OCI-LY3 (cell line): Measurements from ENCODE around the gene TENT5C.

Experiments
- H2AFZ ChIP-seq: fragments of 200-600, 300-600 bp; shearing (Covaris generic); 2 replicates; pipeline ENCODE4 v1.6.0; 2014; ENCODE audit warnings: antibody characterized with exemption, low read depth, low read length
- H3K27ac ChIP-seq: fragments of 200-600, 300-600 bp; sonication (generic); 2 replicates; pipeline ENCODE4 v1.5.1; 2014; ENCODE audit warnings: mild to moderate bottlenecking, low read length, moderate library complexity, mixed read lengths
- H3K27me3 ChIP-seq: fragments of 200-600, 300-600 bp; sonication (generic); 2 replicates; pipeline ENCODE4 v1.6.1; 2014; ENCODE audit warnings: low read depth, low read length, mixed read lengths
- H3K36me3 ChIP-seq: fragments of 200-600, 300-600 bp; sonication (generic); replicated peaks from 2 replicates; pipeline ENCODE3; 2014; ENCODE audit warnings: low read depth, low read length, mixed read lengths
- H3K4me1 ChIP-seq: fragments of 300-600, 200-600 bp; sonication (generic); 2 replicates; pipeline ENCODE4 v1.6.1; 2014; ENCODE audit warnings: low read length, mixed read lengths
- H3K4me2 ChIP-seq: fragments of 200-600, 300-600 bp; sonication (generic); 2 replicates; pipeline ENCODE4 v1.6.1; 2014; ENCODE audit warnings: low read length, mixed read lengths
- H3K4me3 ChIP-seq: fragments of 300-600, 200-600 bp; sonication (generic); 2 replicates; pipeline ENCODE4 v1.5.1; 2014; ENCODE audit warnings: antibody characterized with exemption, mild to moderate bottlenecking, low read length, moderate library complexity
- H3K79me2 ChIP-seq: fragments of 300-600, 200-600 bp; shearing (Covaris generic); 2 replicates; pipeline ENCODE4 v1.6.1; 2014; ENCODE audit warnings: mild to moderate bottlenecking, low read length, mixed read lengths
- H3K9ac ChIP-seq: fragments of 300-600, 200-600 bp; shearing (Covaris generic); 2 replicates; pipeline ENCODE4 v1.6.0; 2014; ENCODE audit warnings: mild to moderate bottlenecking, low read length, moderate library complexity
- H3K9me3 ChIP-seq: fragments of 200-600, 300-600 bp; shearing (Covaris generic); 2 replicates; pipeline ENCODE4 v1.6.1; 2014; ENCODE audit warnings: low read length, mixed read lengths; ENCODE audit not compliant: insufficient read depth
- H4K20me1 ChIP-seq: fragments of 200-600, 300-600 bp; sonication (generic); 2 replicates; pipeline ENCODE4 v1.6.1; 2016; ENCODE audit warnings: low read length, mixed read lengths; ENCODE audit not compliant: insufficient read depth
- CTCF ChIP-seq: fragments of 200-600, 300-600 bp; sonication (generic); IDR thresholded peaks from 2 replicates; pipeline ENCODE4 v1.5.1; 2014; ENCODE audit warnings: antibody characterized with exemption, low read length, low read depth
- EZH2phosphoT487 ChIP-seq: fragments of 200-600 bp; shearing (Covaris generic); IDR thresholded peaks from 2 replicates; pipeline ENCODE4 v1.6.1; 2018; ENCODE audit warnings: antibody characterized with exemption, mixed run types, low read depth

The TENT5C gene

GRCh38 chr1:117568999-117569398 is 36.8 kb upstream of the TENT5C start:
- H3K4me1 ChIP-seq, result no peaks in the 10 kb centered on the region

GRCh38 chr1:117569856-117570255 is 36.0 kb upstream of the TENT5C start:
- Histone ChIP-seq H3K36me3 (no peaks in the 10 kb centered on the region), H4K20me1 (no peaks in the 10 kb centered on the region), H3K4me3 (no peak overlapping the region), H3K79me2 (no peaks in the 10 kb centered on the region), H3K27ac (no peak overlapping the region), H3K4me1 (no peaks in the 10 kb centered on the region), H3K9ac (no peak overlapping the region), H3K9me3 (no peaks in the 10 kb centered on the region), H2AFZ (no peak overlapping the region), H3K4me2 (no peak overlapping the region), H3K27me3 (peaks cover 5% of the 10 kb centered on the region)
- TF ChIP-seq CTCF (no peak), EZH2phosphoT487 (no peak)

More at GRCh38 chr1:117568999-117569398, 36.8 kb upstream of the TENT5C start:
- Histone ChIP-seq H3K79me2 (no peaks in the 10 kb centered on the region), H2AFZ (no peak overlapping the region), H4K20me1 (no peaks in the 10 kb centered on the region), H3K27me3 (peaks cover 5% of the 10 kb centered on the region), H3K4me2 (no peak overlapping the region), H3K9ac (no peak overlapping the region), H3K4me3 (no peak overlapping the region), H3K9me3 (no peaks in the 10 kb centered on the region), H3K27ac (no peak overlapping the region), H3K36me3 (no peaks in the 10 kb centered on the region)
- TF ChIP-seq EZH2phosphoT487, result no peak
- no peak for TF ChIP-seq CTCF

- no peak overlapping the region for H3K27ac ChIP-seq
- no peaks in the 10 kb centered on the region for H3K79me2 ChIP-seq
- no peaks in the 10 kb centered on the region for H4K20me1 ChIP-seq
- H3K36me3 ChIP-seq, result no peaks in the 10 kb centered on the region
- no peaks in the 10 kb centered on the region for H3K4me1 ChIP-seq
- H3K4me3 ChIP-seq, result no peak overlapping the region
- no peak overlapping the region for H2AFZ ChIP-seq
- H3K27me3 ChIP-seq, result peaks cover 5% of the 10 kb centered on the region
- H3K4me2 ChIP-seq, result no peak overlapping the region
- no peak for TF ChIP-seq CTCF
- no peak for TF ChIP-seq EZH2phosphoT487
- no peak overlapping the region for H3K9ac ChIP-seq
- no peaks in the 10 kb centered on the region for H3K9me3 ChIP-seq
These were observed 34.8 kb upstream of the TENT5C start for GRCh38 chr1:117570988-117571409.

GRCh38 chr1:117571496-117571895 is 34.4 kb upstream of the TENT5C start:
- Histone ChIP-seq H3K27me3 (peaks cover 5% of the 10 kb centered on the region), H3K4me2 (no peak overlapping the region), H4K20me1 (no peaks in the 10 kb centered on the region), H2AFZ (no peak overlapping the region), H3K79me2 (no peaks in the 10 kb centered on the region), H3K9ac (no peak overlapping the region), H3K36me3 (no peaks in the 10 kb centered on the region), H3K27ac (no peak overlapping the region), H3K4me1 (no peaks in the 10 kb centered on the region), H3K4me3 (no peak overlapping the region), H3K9me3 (no peaks in the 10 kb centered on the region)
- TF ChIP-seq CTCF (no peak), EZH2phosphoT487 (no peak)
